Measurements from ENCODE around the gene COL12A1. TPM values are rescaled to one million over a fixed set of nuclear protein-coding genes. Genes with fewer than 3 reads are reported as not detected.

Gene COL12A1
- total RNA-seq, 1 experiment from 2014 or later, result 0.96 TPM

- Histone ChIP-seq H4K8ac (replicated peaks; ENCODE audit: insufficient read length, low read depth, low read length) (no peak overlapping the region), H2BK20ac (ENCODE audit: low read depth, low read length, poor library complexity, severe bottlenecking) (no peak overlapping the region), H3K14ac (ENCODE audit: insufficient read depth, low read length) (no peak overlapping the region), H3K23ac (ENCODE audit: insufficient read length, low read depth, low read length) (no peak overlapping the region), H4K20me1 (ENCODE audit: control insufficient read depth, insufficient read depth, insufficient read length) (no peaks in the 10 kb centered on the region), H2BK5ac (ENCODE audit: insufficient read length, low read length) (no peak overlapping the region), H3K18ac (ENCODE audit: insufficient read length, low read depth, low read length) (no peak overlapping the region), H3K4me1 (ENCODE audit: insufficient read depth, low read length) (no peaks in the 10 kb centered on the region), H3K4me2 (ENCODE audit: insufficient read depth, insufficient read length, low read length) (no peak overlapping the region), H3K27ac (ENCODE audit: insufficient read length, low read depth, low read length) (no peak overlapping the region), H3K79me2 (ENCODE audit: insufficient read depth, low read length) (no peaks in the 10 kb centered on the region), H2BK120ac (ENCODE audit: low read depth, low read length, poor library complexity, severe bottlenecking) (no peak overlapping the region), H2AK5ac (ENCODE audit: insufficient read length, low read length) (no peak overlapping the region), H4K91ac (ENCODE audit: insufficient read length, low read depth, low read length) (no peak overlapping the region), H3K79me1 (ENCODE audit: insufficient read depth, low read depth, low read length, poor library complexity, severe bottlenecking) (no peaks in the 10 kb centered on the region), H2BK12ac (ENCODE audit: insufficient read length, low read depth, low read length) (no peak overlapping the region), H3T11ph (ENCODE audit: low read length) (no peak overlapping the region), H3K23me2 (ENCODE audit: insufficient read length, low read depth, low read length, poor library complexity, severe bottlenecking) (peaks cover 15% of the 10 kb centered on the region), H2BK15ac (ENCODE audit: low read depth, low read length) (no peak overlapping the region), H4K5ac (ENCODE audit: insufficient read length, low read depth, low read length) (no peak overlapping the region), H3K9ac (ENCODE audit: extremely low read depth, insufficient read length, low read length) (no peak overlapping the region), H3K56ac (ENCODE audit: insufficient read length, low read depth, low read length) (no peak overlapping the region), H3K4ac (ENCODE audit: low read depth, low read length) (no peak overlapping the region), H3K27me3 (ENCODE audit: insufficient read depth, low read length) (peaks cover 24% of the 10 kb centered on the region), H2AFZ (ENCODE audit: low read length) (no peak overlapping the region), H3K9me3 (ENCODE audit: control insufficient read depth, low read depth, low read length) (no peaks in the 10 kb centered on the region)
- H3K27ac Mint-ChIP-seq, result no peak overlapping the region
- no CpG with 5 or more reads among the region's 3 CpGs for WGBS (ENCODE audit: extremely low coverage, insufficient read length, low lambda C conversion rate)
- no peak overlapping the region for H3K4me3 Mint-ChIP-seq
- no peak for TF ChIP-seq CTCF (conservative IDR thresholded peaks at IDR 0.05)
- peaks cover 55% of the 10 kb centered on the region for H3K27me3 Mint-ChIP-seq (ENCODE audit: low read depth)
- H3K4me1 Mint-ChIP-seq, result peaks cover 22% of the 10 kb centered on the region in 2 experiments
- no peaks in the 10 kb centered on the region for H3K36me3 Mint-ChIP-seq (ENCODE audit: insufficient read depth in 1 of 3, low read depth in 3 of 3)
- no peaks in the 10 kb centered on the region; a peak in 2 of 5 replicates for H3K9me3 Mint-ChIP-seq
- no peak for DNase-seq
Measured at GRCh38 chr6:75199889-75200288, 6.0 kb downstream of the COL12A1 start.

Measured in H9 (cell line).